HepG2 (cell line): Measurements from ENCODE around the gene ANKRD55. TPM values are rescaled to one million over a fixed set of nuclear protein-coding genes. Genes with fewer than 3 reads are reported as not detected.
A peak's percentile ranks its signal among the peaks of the same experiment; 100 is the strongest.

Source experiments
- AHR ChIP-seq: IDR thresholded peaks from 2 replicates; pipeline ENCODE4 v1.6.1; 2018; ENCODE audit warnings: missing genetic modification reagents, missing compliant biosample characterization
- EP300 ChIP-seq, 3 experiments: sonication (generic) in 1 of 3; formaldehyde crosslinking in 1 of 3; IDR thresholded peaks; 2 replicates each; pipeline versions ENCODE4 v1.5.1 to v1.6.1; 2011 to 2020; ENCODE audit warnings: low read depth in 2 of 3, low read length in 2 of 3, borderline replicate concordance in 1 of 3, improper control_type of control experiment in 1 of 3, mild to moderate bottlenecking in 1 of 3, missing genetic modification reagents in 1 of 3, moderate library complexity in 1 of 3
- HDAC2 ChIP-seq: sonication (generic); formaldehyde crosslinking; IDR thresholded peaks from 2 replicates; pipeline ENCODE4 v1.4.0; 2020; ENCODE audit warnings: missing genetic modification reagents
- MLLT10 ChIP-seq: sonication (generic); formaldehyde crosslinking; IDR thresholded peaks from 2 replicates; pipeline ENCODE4 v1.4.0; 2020; ENCODE audit warnings: missing genetic modification reagents
- MXD1 ChIP-seq: sonication (generic); formaldehyde crosslinking; IDR thresholded peaks from 2 replicates; pipeline ENCODE4 v1.4.0; 2020; ENCODE audit warnings: mild to moderate bottlenecking, missing genetic modification reagents
- NCOA2 ChIP-seq: sonication (generic); formaldehyde crosslinking; IDR thresholded peaks from 2 replicates; pipeline ENCODE4 v1.8.0; 2022; ENCODE audit warnings: inconsistent platforms
- PATZ1 ChIP-seq: sonication (generic); formaldehyde crosslinking; IDR thresholded peaks from 2 replicates; pipeline ENCODE4 v1.4.0; 2020; ENCODE audit warnings: missing genetic modification reagents
- ZNF101 ChIP-seq: sonication (generic); formaldehyde crosslinking; IDR thresholded peaks from 2 replicates; pipeline ENCODE4 v1.4.0; 2020; ENCODE audit warnings: mild to moderate bottlenecking, low read depth, missing genetic modification reagents, borderline replicate concordance
- ZNF235 ChIP-seq: sonication (generic); formaldehyde crosslinking; IDR thresholded peaks from 2 replicates; pipeline ENCODE4 v1.8.1; 2023; ENCODE audit warnings: mild to moderate bottlenecking, missing genetic modification reagents, borderline replicate concordance
- ZNF251 ChIP-seq: sonication (generic); formaldehyde crosslinking; IDR thresholded peaks from 2 replicates; pipeline ENCODE4 v1.9.0; 2021; ENCODE audit warnings: mild to moderate bottlenecking, missing genetic modification reagents
- ZNF292 ChIP-seq: sonication (generic); formaldehyde crosslinking; IDR thresholded peaks from 2 replicates; pipeline ENCODE4 v1.8.1; 2022; ENCODE audit warnings: mild to moderate bottlenecking, low read depth, missing genetic modification reagents, borderline replicate concordance
- ZNF407 ChIP-seq: sonication (generic); formaldehyde crosslinking; IDR thresholded peaks from one replicate; pipeline ENCODE4 v1.5.1; 2020; ENCODE audit warnings: mild to moderate bottlenecking, missing genetic modification reagents; ENCODE audit errors: not compliant biosample characterization
- ZNF512B ChIP-seq: sonication (generic); formaldehyde crosslinking; IDR thresholded peaks from 2 replicates; pipeline ENCODE4 v1.5.1; 2020; ENCODE audit warnings: missing genetic modification reagents, mild to moderate bottlenecking, borderline replicate concordance
- polyA plus RNA-seq, 8 experiments: library from polyadenylated mRNA; depleted of rRNA in 3 of 8; stranded (reverse) in 7 of 8; unstranded in 1 of 8; fragments of >200 nt; fragmentation: Illumina TruSeq in 4 of 8; extraction: Trizol in 4 of 8; gene quantifications; 2 replicates each; pipeline versions ENCODE4 v1.2.1 to v1.2.3, GENCODE V29; 2011 to 2016; ENCODE audit warnings: low read depth in 4 of 8, missing spikeins in 1 of 8, mixed read lengths in 1 of 8; ENCODE audit not compliant: insufficient read depth in 1 of 8
- total RNA-seq, 5 experiments: library from RNA; depleted of rRNA; stranded (reverse); fragments of >200 nt; fragmentation: Illumina TruSeq; extraction: Trizol; gene quantifications; 2 replicates each; pipeline ENCODE4 v1.2.3, GENCODE V29; 2016; ENCODE audit warnings: low read depth in 1 of 5

The ANKRD55 gene
- total and polyA plus RNA-seq, 2 of the 13 experiments (the other 11 are each of a cell fraction or from before 2014, with no cell fraction given), result 0.11 to 0.28 TPM

- TF ChIP-seq ZNF512B (CRISPR knock-in tag) (no peak), MXD1 (CRISPR knock-in tag) (no peak), ZNF235 (no peak), ZNF407 (no peak), EP300 (IDR thresholded peaks at IDR 0.05; ENCODE audit: low read depth in 2 of 2, low read length in 2 of 2) (0 out of 4 replicates have a peak, but pooled peaks of 1 of the 2 experiments have one; percentile 13), EP300 (CRISPR knock-in tag; IDR thresholded peaks at IDR 0.05; ENCODE audit: borderline replicate concordance) (no peak), MLLT10 (CRISPR knock-in tag) (no peak), HDAC2 (0 out of 2 replicates have a peak, but pooled peaks have one; percentile 57), ZNF292 (CRISPR knock-in tag) (0 out of 2 replicates have a peak, but pooled peaks have one; percentile 29), ZNF251 (CRISPR knock-in tag) (no peak), NCOA2 (CRISPR knock-in tag) (no peak), PATZ1 (CRISPR knock-in tag) (no peak), AHR (no peak), ZNF101 (CRISPR knock-in tag) (no peak)
Measured at GRCh38 chr5:56078278-56079156, 154.6 kb downstream of the ANKRD55 start (continued).
